ENCODE results near the gene C10orf95. TPM values are rescaled to one million over a fixed set of nuclear protein-coding genes. Genes with fewer than 3 reads are reported as not detected.

C10orf95 gene
- total RNA-seq, 1 donor from 2014 or later = 0.18 TPM

- Mint-ChIP-seq H3K4me1 (ENCODE audit: unreplicated experiment) (peaks cover 7% of the 10 kb centered on the region), H3K27me3 (ENCODE audit: unreplicated experiment) (peaks cover 32% of the 10 kb centered on the region), H3K4me3 (ENCODE audit: unreplicated experiment) (no peak overlapping the region), H3K9me3 (ENCODE audit: unreplicated experiment) (no peaks in the 10 kb centered on the region), H3K27ac (ENCODE audit: unreplicated experiment) (no peak overlapping the region), H3K36me3 (ENCODE audit: low read depth, unreplicated experiment) (peaks cover 7% of the 10 kb centered on the region)
- no peak for TF ChIP-seq CTCF (IDR thresholded peaks at IDR 0.05; ENCODE audit: unreplicated experiment)
- no peak for DNase-seq (ENCODE audit: low spot score)
Observed at GRCh38 chr10:102404361-102405107, 46.8 kb downstream of the C10orf95 start.

DNA sequence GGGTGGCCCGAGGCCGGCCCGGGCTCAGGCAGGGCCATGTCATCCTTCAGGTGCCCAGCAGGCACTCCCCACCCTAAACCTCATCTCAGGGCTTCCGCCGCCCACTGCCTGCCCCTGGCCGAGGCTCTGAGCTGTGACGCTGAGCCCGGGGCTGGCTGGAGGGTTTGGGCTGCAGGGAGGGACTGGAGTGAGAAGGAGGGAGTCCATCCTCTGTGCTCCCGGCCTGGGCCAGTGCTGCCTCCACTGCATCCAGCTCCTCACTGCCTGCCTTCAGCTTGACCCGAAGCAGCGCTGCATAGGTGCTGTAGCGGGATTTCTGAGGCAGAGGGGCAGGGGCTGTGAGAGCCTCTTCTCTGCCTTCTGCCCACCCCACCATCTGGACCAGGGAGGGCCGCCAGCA, 48.2 kb downstream of the C10orf95 start:
- Mint-ChIP-seq H3K36me3 (ENCODE audit: low read depth, unreplicated experiment) (peaks cover 2% of the 10 kb centered on the region), H3K27me3 (ENCODE audit: unreplicated experiment) (peaks cover 29% of the 10 kb centered on the region), H3K9me3 (ENCODE audit: unreplicated experiment) (no peaks in the 10 kb centered on the region)

DNA sequence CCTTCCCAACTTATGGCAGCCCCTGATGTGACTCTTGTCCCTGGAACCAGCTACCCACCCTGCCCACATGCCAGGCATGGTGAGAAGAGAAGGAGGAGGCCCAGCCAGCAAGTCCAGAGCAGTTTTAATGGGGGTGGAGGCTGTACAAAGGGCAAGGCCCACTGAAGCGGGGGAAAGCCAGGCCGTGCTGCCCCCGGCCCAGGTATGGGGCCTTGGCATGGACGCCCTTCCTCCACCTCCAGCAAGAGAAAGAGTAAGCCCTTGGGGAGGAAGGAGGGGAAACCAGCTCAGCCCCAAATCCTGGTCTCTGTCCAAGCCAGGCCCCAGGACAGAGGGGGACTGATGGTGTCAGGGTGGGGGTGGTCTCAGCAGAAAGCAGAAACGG, 48.8 kb downstream of the C10orf95 start:
- Mint-ChIP-seq H3K36me3 (ENCODE audit: low read depth, unreplicated experiment) (no peaks in the 10 kb centered on the region), H3K27ac (ENCODE audit: unreplicated experiment) (no peak overlapping the region), H3K4me1 (ENCODE audit: unreplicated experiment) (no peaks in the 10 kb centered on the region), H3K9me3 (ENCODE audit: unreplicated experiment) (no peaks in the 10 kb centered on the region), H3K27me3 (ENCODE audit: unreplicated experiment) (peaks cover 24% of the 10 kb centered on the region), H3K4me3 (ENCODE audit: unreplicated experiment) (no peak overlapping the region)
- no peak for DNase-seq (ENCODE audit: low spot score)
- TF ChIP-seq CTCF (IDR thresholded peaks at IDR 0.05; ENCODE audit: unreplicated experiment) = no peak

More for the DNA sequence above, 48.2 kb downstream of the C10orf95 start:
- TF ChIP-seq CTCF (IDR thresholded peaks at IDR 0.05; ENCODE audit: unreplicated experiment) = no peak
- H3K4me3 Mint-ChIP-seq (ENCODE audit: unreplicated experiment) = no peak overlapping the region
- DNase-seq (ENCODE audit: low spot score) = no peak
- H3K4me1 Mint-ChIP-seq (ENCODE audit: unreplicated experiment) = peaks cover 2% of the 10 kb centered on the region
- H3K27ac Mint-ChIP-seq (ENCODE audit: unreplicated experiment) = no peak overlapping the region

- no peak for TF ChIP-seq CTCF (IDR thresholded peaks at IDR 0.05; ENCODE audit: unreplicated experiment)
- peaks cover 21% of the 10 kb centered on the region for H3K27me3 Mint-ChIP-seq (ENCODE audit: unreplicated experiment)
- no peaks in the 10 kb centered on the region for H3K9me3 Mint-ChIP-seq (ENCODE audit: unreplicated experiment)
- H3K4me3 Mint-ChIP-seq (ENCODE audit: unreplicated experiment) = no peak overlapping the region
- no peak for DNase-seq (ENCODE audit: low spot score)
- H3K36me3 Mint-ChIP-seq (ENCODE audit: low read depth, unreplicated experiment) = no peaks in the 10 kb centered on the region
- H3K4me1 Mint-ChIP-seq (ENCODE audit: unreplicated experiment) = no peaks in the 10 kb centered on the region
- H3K27ac Mint-ChIP-seq (ENCODE audit: unreplicated experiment) = no peak overlapping the region
Observed at GRCh38 chr10:102401735-102402511, 49.4 kb downstream of the C10orf95 start.

- Mint-ChIP-seq H3K27me3 (ENCODE audit: unreplicated experiment) (peaks cover 20% of the 10 kb centered on the region), H3K4me1 (ENCODE audit: unreplicated experiment) (no peaks in the 10 kb centered on the region), H3K4me3 (ENCODE audit: unreplicated experiment) (no peak overlapping the region), H3K27ac (ENCODE audit: unreplicated experiment) (no peak overlapping the region), H3K36me3 (ENCODE audit: low read depth, unreplicated experiment) (no peaks in the 10 kb centered on the region), H3K9me3 (ENCODE audit: unreplicated experiment) (no peaks in the 10 kb centered on the region)
- no peak for DNase-seq (ENCODE audit: low spot score)
- TF ChIP-seq CTCF (IDR thresholded peaks at IDR 0.05; ENCODE audit: unreplicated experiment) = no peak
Observed at GRCh38 chr10:102401342-102401654, 50.0 kb downstream of the C10orf95 start.
